Activated CD4-positive, CD25-positive, alpha-beta regulatory T cell (primary cell): ENCODE results near the gene LY86.

Source experiments
- DNase-seq, 4 experiments: peaks; one replicate each; lab custom pipeline; 2025; lab: John Stamatoyannopoulos, UW

LY86 gene

GRCh38 chr6:6570929-6571671 is 17.4 kb upstream of the LY86 start:
- DNase-seq: no peak

GRCh38 chr6:6575143-6575542 is 13.4 kb upstream of the LY86 start:
- DNase-seq: no peak

- DNase-seq: no peak
These were observed 10.8 kb upstream of the LY86 start for GRCh38 chr6:6577735-6578134.

GRCh38 chr6:6579281-6579680 is 9.2 kb upstream of the LY86 start:
- DNase-seq: no peak

- no peak for DNase-seq
These were observed 8.2 kb upstream of the LY86 start for GRCh38 chr6:6580225-6580856.

- DNase-seq: no peak
These were observed 7.5 kb upstream of the LY86 start for GRCh38 chr6:6581054-6581453.

- no peak for DNase-seq
These were observed 6.4 kb upstream of the LY86 start for GRCh38 chr6:6582131-6582530.

GRCh38 chr6:6583836-6584235 is 4.7 kb upstream of the LY86 start:
- DNase-seq: no peak

- no peak for DNase-seq
These were observed 4.1 kb upstream of the LY86 start for GRCh38 chr6:6584310-6585002.

GRCh38 chr6:6585003-6585311 is 3.6 kb upstream of the LY86 start:
- no peak for DNase-seq

GRCh38 chr6:6586167-6586566 is 2.4 kb upstream of the LY86 start:
- DNase-seq: no peak

GRCh38 chr6:6586671-6587526 is 1.6 kb upstream of the LY86 start:
- DNase-seq: no peak

GRCh38 chr6:6587696-6588063 is 840 bp upstream of the LY86 start:
- DNase-seq: no peak

- no peak for DNase-seq
These were observed 597 bp downstream of the LY86 start for GRCh38 chr6:6588924-6589709.

- DNase-seq: no peak
These were observed 2.0 kb downstream of the LY86 start for GRCh38 chr6:6590530-6590929.

GRCh38 chr6:6591778-6592465 is 3.4 kb downstream of the LY86 start:
- no peak for DNase-seq

- DNase-seq: no peak
These were observed 4.4 kb downstream of the LY86 start for GRCh38 chr6:6592826-6593475.

- DNase-seq: no peak
These were observed 5.4 kb downstream of the LY86 start for GRCh38 chr6:6593867-6594468.

GRCh38 chr6:6595025-6595424 is 6.5 kb downstream of the LY86 start:
- no peak for DNase-seq

- DNase-seq: no peak
These were observed 7.4 kb downstream of the LY86 start for GRCh38 chr6:6595952-6596351.
